Neuronal stem cell (in vitro differentiated cells): ENCODE measurements around the gene TMED1.

Source experiments
- DNase-seq: peaks from one replicate; pipeline ENCODE4 v3.0.0-alpha.2; 2013; ENCODE audit warnings: low spot score
- H2AFZ ChIP-seq: one replicate; pipeline ENCODE4 v1.6.1; 2013; ENCODE audit warnings: mild to moderate bottlenecking, low read length, inconsistent platforms
- H2AK5ac ChIP-seq: 2 replicates; pipeline ENCODE4 v1.6.1; 2013; ENCODE audit warnings: low read depth, mild to moderate bottlenecking, inconsistent platforms, low read length, moderate library complexity, mixed read lengths
- H2BK120ac ChIP-seq: 2 replicates; pipeline ENCODE4 v1.6.1; 2013; ENCODE audit warnings: low read depth, mild to moderate bottlenecking, inconsistent platforms, low read length, moderate library complexity, mixed read lengths
- H2BK12ac ChIP-seq: one replicate; pipeline ENCODE4 v1.6.1; 2013; ENCODE audit warnings: low read length, inconsistent platforms
- H2BK15ac ChIP-seq: 2 replicates; pipeline ENCODE4 v1.6.1; 2013; ENCODE audit warnings: mild to moderate bottlenecking, low read length, inconsistent platforms, mixed read lengths
- H2BK5ac ChIP-seq: one replicate; pipeline ENCODE4 v1.6.1; 2013; ENCODE audit warnings: inconsistent platforms, mild to moderate bottlenecking, low read length, moderate library complexity
- H3K14ac ChIP-seq: one replicate; pipeline ENCODE4 v1.6.1; 2013; ENCODE audit warnings: low read length, inconsistent platforms
- H3K18ac ChIP-seq: 2 replicates; pipeline ENCODE4 v1.6.1; 2013; ENCODE audit warnings: low read length, inconsistent platforms
- H3K23ac ChIP-seq: 2 replicates; pipeline ENCODE4 v1.6.1; 2013; ENCODE audit warnings: low read depth, mild to moderate bottlenecking, mixed read lengths, low read length, inconsistent platforms; ENCODE audit not compliant: poor library complexity
- H3K27ac ChIP-seq: replicated peaks from 3 replicates; pipeline ENCODE4 v1.5.1; 2013; ENCODE audit warnings: low read length, inconsistent platforms
- H3K27me3 ChIP-seq, 3 experiments: 2 replicates each; pipeline ENCODE4 v1.6.1; 2013; ENCODE audit warnings: low read length in 3 of 3, mild to moderate bottlenecking in 2 of 3, inconsistent platforms in 1 of 3, low read depth in 1 of 3, mixed read lengths in 1 of 3, moderate library complexity in 1 of 3; ENCODE audit not compliant: control insufficient read depth in 3 of 3, insufficient read depth in 3 of 3
- H3K36me3 ChIP-seq, 2 donors: replicated peaks in 1 of 2; 2 replicates each; pipeline ENCODE4 v1.6.1; 2013; ENCODE audit warnings: low read length in 2 of 2; ENCODE audit not compliant: control insufficient read depth in 2 of 2, insufficient read depth in 2 of 2
- H3K4ac ChIP-seq: 2 replicates; pipeline ENCODE4 v1.6.1; 2013; ENCODE audit warnings: inconsistent platforms, mild to moderate bottlenecking, low read length, moderate library complexity
- H3K4me1 ChIP-seq, 2 donors: 1 replicate in 1 of 2; 2 replicates in 1 of 2; pipeline ENCODE4 v1.6.1; 2013; ENCODE audit warnings: low read length in 2 of 2, low read depth in 1 of 2; ENCODE audit not compliant: control insufficient read depth in 2 of 2, insufficient read depth in 1 of 2
- H3K4me2 ChIP-seq: one replicate; pipeline ENCODE4 v1.6.1; 2013; ENCODE audit warnings: mild to moderate bottlenecking, low read length, inconsistent platforms; ENCODE audit not compliant: insufficient read depth, poor library complexity, severe bottlenecking
- H3K4me3 ChIP-seq, 2 donors: 2 replicates each; pipeline ENCODE4 v1.5.1; 2013; ENCODE audit warnings: low read length in 2 of 2, mild to moderate bottlenecking in 2 of 2, inconsistent platforms in 1 of 2, moderate library complexity in 1 of 2
- H3K79me1 ChIP-seq: one replicate; pipeline ENCODE4 v1.6.1; 2013; ENCODE audit warnings: low read depth, mild to moderate bottlenecking, inconsistent platforms, low read length, moderate library complexity
- H3K9ac ChIP-seq: one replicate; pipeline ENCODE4 v1.6.1; 2013; ENCODE audit warnings: mild to moderate bottlenecking, low read depth, low read length, inconsistent platforms; ENCODE audit not compliant: poor library complexity
- H3K9me3 ChIP-seq, 2 donors: replicated peaks in 1 of 2; 2 replicates each; pipeline versions ENCODE3 to v1.6.1; 2013; ENCODE audit warnings: low read length in 2 of 2, mild to moderate bottlenecking in 2 of 2, inconsistent platforms in 1 of 2, low read depth in 1 of 2, mixed read lengths in 1 of 2, moderate library complexity in 1 of 2; ENCODE audit not compliant: control insufficient read depth in 2 of 2, insufficient read depth in 1 of 2
- H4K8ac ChIP-seq: one replicate; pipeline ENCODE4 v1.6.1; 2013; ENCODE audit warnings: low read depth, mild to moderate bottlenecking, inconsistent platforms, low read length, moderate library complexity
- H4K91ac ChIP-seq: one replicate; pipeline ENCODE4 v1.6.1; 2013; ENCODE audit warnings: low read length, low read depth, mild to moderate bottlenecking, inconsistent platforms; ENCODE audit not compliant: poor library complexity
- WGBS, 2 donors: extraction: QIAGEN DNeasy Blood & Tissue Kit; methylation state at CpG; one replicate each; pipeline ENCODE4 v1.1.7; 2013; ENCODE audit warnings: missing lambda C conversion rate in 2 of 2, mixed read lengths in 1 of 2; ENCODE audit not compliant: insufficient read length in 2 of 2, insufficient replicate concordance in 1 of 2; ENCODE audit errors: extremely low coverage in 2 of 2; 5-methylcytosine and 5-hydroxymethylcytosine counted together

Gene TMED1

GRCh38 chr19:10871711-10872545 lies 35.9 kb upstream of the TMED1 start:
- Histone ChIP-seq H3K9ac (peak overlapping the region; percentile 99), H3K4me3 (peak overlapping the region; percentile 98 to 99), H3K79me1 (peaks cover 12% of the 10 kb centered on the region), H2AFZ (peak overlapping the region; percentile 85), H4K8ac (no peak overlapping the region), H3K27me3 (no peaks in the 10 kb centered on the region), H3K27ac (peak overlapping the region; percentile 79), H2BK5ac (peak overlapping the region; percentile 93), H3K9me3 (no peaks in the 10 kb centered on the region), H4K91ac (peak overlapping the region; percentile 85), H2BK15ac (peak overlapping the region; percentile 81), H3K18ac (peak overlapping the region; percentile 98), H2AK5ac (peak overlapping the region; percentile 94), H3K36me3 (peaks cover 0 to 21% of the 10 kb centered on the region in 2 donors), H3K4ac (no peak overlapping the region), H2BK120ac (no peak overlapping the region), H3K14ac (peak overlapping the region; percentile 56), H3K4me2 (peak overlapping the region; percentile 73), H3K4me1 (peaks cover 8 to 9% of the 10 kb centered on the region in 2 donors), H2BK12ac (no peak overlapping the region), H3K23ac (peak overlapping the region; percentile 85)
- DNase-seq, result no peak
- no CpG with 5 or more reads among the region's 90 CpGs for WGBS, 2 donors

GRCh38 chr19:10870955-10871603 lies 35.1 kb upstream of the TMED1 start, which contains the start of gene CARM1:
TSS of gene CARM1 (plus strand) at chr19:10871553. CDS start at chr19:10871703, 150 bp downstream.
- Histone ChIP-seq H3K79me1 (peaks cover 5% of the 10 kb centered on the region), H2BK15ac (peak within 1 kb of the TSS; percentile 81)

GRCh38 chr19:10870501-10870954 lies 34.5 kb upstream of the TMED1 start:
- H3K14ac ChIP-seq, result peak overlapping the region; percentile 31
- peaks cover 4 to 8% of the 10 kb centered on the region in 2 donors for H3K4me1 ChIP-seq
- H2AFZ ChIP-seq, result peak overlapping the region; percentile 94
- no peaks in the 10 kb centered on the region for H3K9me3 ChIP-seq
- H3K27ac ChIP-seq, result peak overlapping the region; percentile 99
- no peak overlapping the region for H2AK5ac ChIP-seq
- H2BK12ac ChIP-seq, result peak overlapping the region; percentile 30
- no peaks in the 10 kb centered on the region for H3K27me3 ChIP-seq
- H3K23ac ChIP-seq, result no peak overlapping the region
- H3K36me3 ChIP-seq, result peaks cover 0 to 15% of the 10 kb centered on the region in 2 donors
- H2BK120ac ChIP-seq, result no peak overlapping the region
- H2BK5ac ChIP-seq, result peak overlapping the region; percentile 93
- no peak overlapping the region for H3K4ac ChIP-seq
- H3K9ac ChIP-seq, result peak overlapping the region; percentile 86
- H3K4me2 ChIP-seq, result peak overlapping the region; percentile 87
- no peak for DNase-seq
- no CpG with 5 or more reads among the region's 22 CpGs for WGBS, 2 donors
- H4K91ac ChIP-seq, result no peak overlapping the region
- peak overlapping the region; percentile 97 for H3K18ac ChIP-seq
- no peak overlapping the region for H2BK15ac ChIP-seq
- H3K79me1 ChIP-seq, result peaks cover 5% of the 10 kb centered on the region
- H4K8ac ChIP-seq, result no peak overlapping the region
- H3K4me3 ChIP-seq, result peak overlapping the region; percentile 50 to 65

More at GRCh38 chr19:10870955-10871603, 35.1 kb upstream of the TMED1 start, which contains the start of gene CARM1:
- H2AFZ ChIP-seq, result peak within 1 kb of the TSS; percentile 94
- H4K8ac ChIP-seq, result no peak within 1 kb of the TSS
- H2BK120ac ChIP-seq, result no peak within 1 kb of the TSS
- peak within 1 kb of the TSS; percentile 99 for H3K9ac ChIP-seq
- peak within 1 kb of the TSS; percentile 87 for H3K4me2 ChIP-seq
- H3K9me3 ChIP-seq, result no peaks in the 10 kb centered on the region
- H3K14ac ChIP-seq, result peak within 1 kb of the TSS; percentile 56
- no peaks in the 10 kb centered on the region for H3K27me3 ChIP-seq
- H2BK12ac ChIP-seq, result peak within 1 kb of the TSS; percentile 30
- peak within 1 kb of the TSS; percentile 93 for H2BK5ac ChIP-seq
- peak within 1 kb of the TSS; percentile 99 for H3K27ac ChIP-seq
- H4K91ac ChIP-seq, result peak within 1 kb of the TSS; percentile 85
- no CpG with 5 or more reads among the region's 99 CpGs for WGBS, 2 donors
- peak within 1 kb of the TSS; percentile 85 for H3K23ac ChIP-seq
- peak; percentile 99 for DNase-seq
- peak within 1 kb of the TSS; percentile 98 to 99 for H3K4me3 ChIP-seq
- peak within 1 kb of the TSS; percentile 98 for H3K18ac ChIP-seq
- H3K4ac ChIP-seq, result no peak within 1 kb of the TSS
- H3K36me3 ChIP-seq, result peaks cover 0 to 15% of the 10 kb centered on the region in 2 donors
- peaks cover 4 to 8% of the 10 kb centered on the region in 2 donors for H3K4me1 ChIP-seq
- H2AK5ac ChIP-seq, result peak within 1 kb of the TSS; percentile 94
